NCI-H524 (cell line): Measurements from ENCODE around the gene ARHGAP24.
"Not testable (repeated sequence)": the region's sequence is repeated elsewhere in the genome, so short reads cannot be mapped to it uniquely, and the experiment has no call there.

Experiments
- DNase-seq, 2 experiments: peaks; one replicate each; lab custom pipeline; 2025; lab: John Stamatoyannopoulos, UW

Gene ARHGAP24

GRCh38 chr4:85913931-85914694, 439.2 kb downstream of the ARHGAP24 start:
- no peak for DNase-seq

GRCh38 chr4:85915570-85915969, 440.6 kb downstream of the ARHGAP24 start:
- DNase-seq = not testable (repeated sequence)

GRCh38 chr4:85919200-85919887, 444.4 kb downstream of the ARHGAP24 start:
- DNase-seq = no peak

- DNase-seq = no peak
Observed at GRCh38 chr4:85925071-85925470, 450.1 kb downstream of the ARHGAP24 start.

- DNase-seq = no peak
Observed at GRCh38 chr4:85928775-85929591, 454.0 kb downstream of the ARHGAP24 start.

- DNase-seq = no peak
Observed at GRCh38 chr4:85929961-85930665, 455.2 kb downstream of the ARHGAP24 start.

GRCh38 chr4:85932500-85933290, 457.7 kb downstream of the ARHGAP24 start:
- DNase-seq = no peak

GRCh38 chr4:85933291-85933640, 458.3 kb downstream of the ARHGAP24 start:
- no peak for DNase-seq

GRCh38 chr4:85937507-85937906, 462.6 kb downstream of the ARHGAP24 start:
- no peak for DNase-seq

- no peak for DNase-seq
Observed at GRCh38 chr4:85938062-85938461, 463.1 kb downstream of the ARHGAP24 start.

- no peak for DNase-seq
Observed at GRCh38 chr4:85938902-85939301, 464.0 kb downstream of the ARHGAP24 start.

- no peak for DNase-seq
Observed at GRCh38 chr4:85939595-85939994, 464.6 kb downstream of the ARHGAP24 start.

- DNase-seq = no peak
Observed at GRCh38 chr4:85940151-85940550, 465.2 kb downstream of the ARHGAP24 start.

- DNase-seq = no peak
Observed at GRCh38 chr4:85942107-85942506, 467.2 kb downstream of the ARHGAP24 start.

GRCh38 chr4:85946821-85947220, 471.9 kb downstream of the ARHGAP24 start:
- DNase-seq = no peak

- DNase-seq = no peak
Observed at GRCh38 chr4:85951099-85951498, 476.1 kb downstream of the ARHGAP24 start.

- DNase-seq = no peak
Observed at GRCh38 chr4:85952528-85952927, 477.6 kb downstream of the ARHGAP24 start.

- DNase-seq = no peak
Observed at GRCh38 chr4:85952972-85953650, 478.2 kb downstream of the ARHGAP24 start.

GRCh38 chr4:85953651-85954018, 478.7 kb downstream of the ARHGAP24 start:
- no peak for DNase-seq

GRCh38 chr4:85955620-85956292, 480.8 kb downstream of the ARHGAP24 start:
- DNase-seq = no peak
